GM12878 (cell line): ENCODE results near the gene SYCP2. TPM values are rescaled to one million over a fixed set of nuclear protein-coding genes. Genes with fewer than 3 reads are reported as not detected.
A peak's percentile ranks its signal among the peaks of the same experiment; 100 is the strongest.

Experiments
- ATAC-seq: fragments of 200-7000 bp; cut with Tn5 transposase; 3 replicates; pipeline ENCODE4 v1.9.1; 2020; ENCODE audit warnings: mild to moderate bottlenecking, moderate library complexity
- BruUV-seq: library from RNA; stranded (reverse); fragments of 400-500 nt; replicated peaks from 2 replicates; lab custom pipeline; 2021; lab: Mats Ljungman, UMichigan
- CTCF ChIA-PET: fragments of 300-600 bp; sonication (Branson Sonifier 250); formaldehyde crosslinking; extraction: SDS; loops from one replicate; lab custom pipeline; 2021; ENCODE audit warnings: inconsistent platforms; lab: Yijun Ruan, JAX
- POLR2A ChIA-PET: fragments of 350-600 bp; formaldehyde crosslinking; extraction: SDS; loops from one replicate; lab custom pipeline; 2021; ENCODE audit warnings: inconsistent platforms; lab: Charles Lee
- RAD21 ChIA-PET: fragments of 300-600 bp; sonication (Branson Sonifier 250); formaldehyde crosslinking; loops from one replicate; lab custom pipeline; 2023; ENCODE audit warnings: antibody characterized with exemption; ENCODE audit not compliant: unreplicated experiment; lab: Charles Lee
- SMC1A ChIA-PET: fragments of 300-600 bp; sonication (Branson Sonifier 250); formaldehyde crosslinking; loops from one replicate; lab custom pipeline; 2023; ENCODE audit not compliant: unreplicated experiment, uncharacterized antibody; lab: Charles Lee
- DNase-seq: peaks from one replicate; pipeline ENCODE4 v3.0.0-alpha.2; 2011; ENCODE audit warnings: low read depth, low spot score
- FAIRE-seq: peaks from 3 replicates; lab custom pipeline; 2011; peaks lifted over from hg19 to GRCh38; lab: Jason Lieb, UNC
- H2AFZ ChIP-seq: 2 replicates; pipeline ENCODE4 v1.6.0; 2011; ENCODE audit warnings: low read depth, low read length, control low read depth; ENCODE audit not compliant: control insufficient read depth
- H3K27ac ChIP-seq: 2 replicates; pipeline ENCODE4 v1.5.1; 2011; ENCODE audit warnings: control low read depth; ENCODE audit not compliant: control insufficient read depth, insufficient read depth
- H3K27me3 ChIP-seq, 2 experiments: replicated peaks in 1 of 2; 2 replicates each; pipeline versions ENCODE4 v1.6.0 to v1.6.1; 2011; ENCODE audit warnings: low read length in 1 of 2; ENCODE audit not compliant: control insufficient read depth in 2 of 2, insufficient read depth in 2 of 2
- H3K36me3 ChIP-seq, 2 experiments: 2 replicates each; pipeline ENCODE4 v1.5.1; 2011; ENCODE audit warnings: low read length in 1 of 2; ENCODE audit not compliant: control insufficient read depth in 2 of 2, insufficient read depth in 2 of 2
- H3K4me1 ChIP-seq: 2 replicates; pipeline ENCODE4 v1.6.1; 2011; ENCODE audit warnings: mild to moderate bottlenecking, low read length, moderate library complexity, mixed read lengths; ENCODE audit not compliant: control insufficient read depth, insufficient read depth
- H3K4me2 ChIP-seq: 2 replicates; pipeline ENCODE4 v1.6.0; 2011; ENCODE audit warnings: control low read depth; ENCODE audit not compliant: control insufficient read depth, insufficient read depth
- H3K4me3 ChIP-seq: fragments of 200-600 bp; sonication (generic); 2 replicates; pipeline ENCODE4 v1.5.1; 2016
- H3K79me2 ChIP-seq: 2 replicates; pipeline ENCODE4 v1.6.0; 2011; ENCODE audit warnings: low read length; ENCODE audit not compliant: control insufficient read depth, insufficient read depth
- H3K9ac ChIP-seq: 2 replicates; pipeline ENCODE4 v1.8.0; 2011; ENCODE audit warnings: low read length, control low read depth, mixed read lengths; ENCODE audit not compliant: control insufficient read depth, insufficient read depth
- H3K9me3 ChIP-seq: replicated peaks from 3 replicates; pipeline ENCODE4 v1.5.1; 2011; ENCODE audit warnings: mild to moderate bottlenecking, low read length; ENCODE audit not compliant: control insufficient read depth, insufficient read depth
- H4K20me1 ChIP-seq: 2 replicates; pipeline ENCODE4 v1.6.0; 2011; ENCODE audit not compliant: control insufficient read depth, insufficient read depth
- CBX5 ChIP-seq: sonication (generic); IDR thresholded peaks from 2 replicates; pipeline ENCODE4 v1.6.1; 2016; ENCODE audit warnings: low read depth, moderate library complexity, mild to moderate bottlenecking, inconsistent platforms
- CHD1 ChIP-seq: IDR thresholded peaks from 2 replicates; pipeline ENCODE4 v1.6.1; 2012; ENCODE audit warnings: low read depth, low read length, improper control_type of control experiment
- EP300 ChIP-seq, 2 experiments: fragments of 150-350 bp in 1 of 2; IDR thresholded peaks; 2 replicates each; pipeline ENCODE4 v1.6.1; 2011 to 2012; ENCODE audit warnings: low read depth in 2 of 2, low read length in 2 of 2, borderline replicate concordance in 1 of 2, improper control_type of control experiment in 1 of 2, inconsistent platforms in 1 of 2; ENCODE audit not compliant: control insufficient read depth in 1 of 2
- ETV6 ChIP-seq, 2 experiments: fragments of 450-650 bp in 1 of 2; IDR thresholded peaks in 1 of 2; conservative IDR thresholded peaks in 1 of 2; 2 replicates each; pipeline ENCODE4 v1.6.1; 2014; ENCODE audit warnings: antibody characterized with exemption in 1 of 2, borderline replicate concordance in 1 of 2, low read depth in 1 of 2, mild to moderate bottlenecking in 1 of 2, moderate library complexity in 1 of 2
- FOXM1 ChIP-seq: IDR thresholded peaks from 2 replicates; pipeline ENCODE4 v1.6.1; 2012; ENCODE audit warnings: low read depth, mild to moderate bottlenecking, inconsistent platforms, low read length, moderate library complexity
- HCFC1 ChIP-seq: fragments of 150-350 bp; IDR thresholded peaks from 2 replicates; pipeline ENCODE4 v1.6.1; 2014; ENCODE audit warnings: low read length
- HDAC2 ChIP-seq: fragments of 200-600 bp; sonication (generic); IDR thresholded peaks from 2 replicates; pipeline ENCODE4 v1.6.1; 2017
- IKZF2 ChIP-seq, 2 experiments: fragments of 450-650 bp; IDR thresholded peaks; 2 replicates each; pipeline ENCODE4 v1.6.1; 2017; ENCODE audit warnings: mild to moderate bottlenecking in 2 of 2, moderate library complexity in 2 of 2
- MEF2A ChIP-seq: IDR thresholded peaks from 2 replicates; pipeline ENCODE4 v1.6.1; 2011; ENCODE audit warnings: low read depth, mild to moderate bottlenecking, low read length, moderate library complexity; ENCODE audit not compliant: insufficient read depth
- MXI1 ChIP-seq: fragments of 150-350 bp; IDR thresholded peaks from 2 replicates; pipeline ENCODE4 v1.6.1; 2011; ENCODE audit warnings: low read depth, mild to moderate bottlenecking, inconsistent platforms, low read length, improper control_type of control experiment
- NBN ChIP-seq: fragments of 450-650 bp; IDR thresholded peaks from 2 replicates; pipeline ENCODE4 v1.6.1; 2016
- NFIC ChIP-seq: IDR thresholded peaks from 2 replicates; pipeline ENCODE4 v1.6.1; 2012; ENCODE audit warnings: low read depth, mild to moderate bottlenecking, inconsistent platforms, low read length, moderate library complexity
- RBBP5 ChIP-seq: fragments of 200-600 bp; sonication (generic); conservative IDR thresholded peaks from 2 replicates; pipeline ENCODE4 v1.6.1; 2016
- RCOR1 ChIP-seq: conservative IDR thresholded peaks from 2 replicates; pipeline ENCODE4 v1.6.1; 2012; ENCODE audit warnings: low read depth, low read length, improper control_type of control experiment
- SMC3 ChIP-seq: IDR thresholded peaks from 2 replicates; pipeline ENCODE4 v1.6.1; 2011; ENCODE audit warnings: low read length, improper control_type of control experiment, borderline replicate concordance
- STAT1 ChIP-seq: fragments of 450-650 bp; conservative IDR thresholded peaks from 2 replicates; pipeline ENCODE4 v1.6.1; 2014; ENCODE audit warnings: antibody characterized with exemption, mild to moderate bottlenecking
- USF1 ChIP-seq: IDR thresholded peaks from 2 replicates; pipeline ENCODE4 v1.6.1; 2011; ENCODE audit warnings: borderline replicate concordance, low read depth, mild to moderate bottlenecking, moderate library complexity, mixed read lengths, low read length; ENCODE audit not compliant: insufficient read depth; ENCODE audit errors: extremely low read length
- WGBS: methylation state at CpG from one replicate; pipeline ENCODE4 v1.1.6; 2016; ENCODE audit warnings: low lambda C conversion rate; ENCODE audit not compliant: insufficient replicate concordance, insufficient coverage; ENCODE audit errors: missing lambda C conversion rate; 5-methylcytosine and 5-hydroxymethylcytosine counted together
- in situ Hi-C: fragments of 300-500 bp; cut with MboI; formaldehyde crosslinking; loops from 9 replicates; pipeline ENCODE4 v1.14.3; 2018; ENCODE audit warnings: mixed read lengths
- intact Hi-C: fragments of 100-400 bp; cut with micrococcal nuclease; formaldehyde crosslinking; loops from one replicate; pipeline ENCODE4 v1.14.2; 2022; ENCODE audit not compliant: unreplicated experiment
- polyA plus RNA-seq, 11 experiments: library from polyadenylated mRNA; depleted of rRNA in 4 of 11; unstranded in 6 of 11; stranded (reverse) in 5 of 11; fragments of >200 nt; fragmentation: Nextera tagmentation in 4 of 11; fragmentation: Illumina TruSeq in 1 of 11; extraction: Ambion mirVana in 4 of 11; extraction: Trizol in 1 of 11; gene quantifications; 1 replicate in 1 of 11; 2 replicates in 10 of 11; pipeline versions ENCODE4 v1.2.1 to v1.2.3, GENCODE V29; 2011 to 2016; ENCODE audit warnings: inconsistent platforms in 2 of 11, missing spikeins in 2 of 11, low read depth in 1 of 11
- total RNA-seq, 4 experiments: library from RNA; depleted of rRNA in 3 of 4; stranded (reverse); fragments of >200 nt in 3 of 4; fragmentation: Illumina TruSeq in 1 of 4; extraction: Trizol in 1 of 4; gene quantifications; 2 replicates each; pipeline versions ENCODE4 v1.2.1 to v1.2.3, GENCODE V29; 2013 to 2021

The SYCP2 gene
- total and polyA plus RNA-seq, 10 of the 15 experiments (the other 5 are each of a cell fraction or from before 2014, with no cell fraction given): 0.01 to 0.18 (median 0.09) TPM; not detected in 2

- RAD21 ChIA-PET: interaction anchor here (1.8 kb wide), 1 partner anchor 10 kb away, joined by 4 read pairs; no protein-coding TSS in a partner anchor
- SMC1A ChIA-PET: interaction anchor here (0.9 to 1.4 kb wide), 2 partner anchors 11 kb away, joined by 3 read pairs; no protein-coding TSS in a partner anchor
These were observed 5.2 kb upstream of the SYCP2 start for GRCh38 chr20:59938696-59939051.

GRCh38 chr20:59938221-59938620, 4.8 kb upstream of the SYCP2 start:
- no TSS peak for BruUV-seq
- no peak for DNase-seq
- H3K27ac ChIP-seq: no peak overlapping the region
- intact Hi-C loops: no loop called here
- H3K4me2 ChIP-seq: peak overlapping the region; percentile 81
- no peaks in the 10 kb centered on the region for H3K9me3 ChIP-seq
- H3K4me3 ChIP-seq: peak overlapping the region; percentile 99; the same call in 1 of the 2 replicates
- 92% methylated on average over 4 of the region's 4 CpGs for WGBS
- H2AFZ ChIP-seq: no peak overlapping the region
- no peak for FAIRE-seq
- no peaks in the 10 kb centered on the region for H4K20me1 ChIP-seq
- in situ Hi-C loops: no loop called here
- H3K27me3 ChIP-seq: no peaks in the 10 kb centered on the region
- H3K79me2 ChIP-seq: peaks cover 14% of the 10 kb centered on the region
- no peak overlapping the region; the same call in 1 of the 2 replicates for H3K9ac ChIP-seq
- H3K36me3 ChIP-seq: no peaks in the 10 kb centered on the region; a peak in 1 of 4 replicates
- CTCF ChIA-PET: interaction anchor here (1.7 to 9.5 kb wide), 2 partner anchors 12 to 14 kb away, joined by 4 to 173 read pairs; no protein-coding TSS in a partner anchor
- SMC1A ChIA-PET: interaction anchor here (0.9 to 1.4 kb wide), 2 partner anchors 11 to 12 kb away, joined by 3 read pairs; no protein-coding TSS in a partner anchor
- peaks cover 10% of the 10 kb centered on the region for H3K4me1 ChIP-seq
- no peak for ATAC-seq
- POLR2A ChIA-PET: no interaction called here
- RAD21 ChIA-PET: interaction anchor here (1.8 kb wide), 1 partner anchor 10 kb away, joined by 4 read pairs; no protein-coding TSS in a partner anchor
- TF ChIP-seq SMC3 (no peak), MEF2A (no peak), CBX5 (no peak), MXI1 (no peak), CHD1 (no peak), ETV6 (conservative IDR thresholded peaks at IDR 0.05 in 1 of 2, IDR thresholded peaks at IDR 0.05 in 1 of 2; ENCODE audit: borderline replicate concordance in 1 of 2, low read depth in 1 of 2) (no peak), NFIC (no peak), FOXM1 (no peak), EP300 (IDR thresholded peaks at IDR 0.05; ENCODE audit: borderline replicate concordance in 1 of 2, control insufficient read depth in 1 of 2, low read depth in 2 of 2, low read length in 2 of 2) (no peak), HCFC1 (no peak), STAT1 (no peak), IKZF2 (IDR thresholded peaks at IDR 0.05) (no peak), NBN (no peak)

More at GRCh38 chr20:59938696-59939051, 5.2 kb upstream of the SYCP2 start:
- H4K20me1 ChIP-seq: no peaks in the 10 kb centered on the region
- BruUV-seq: no TSS peak
- in situ Hi-C loops: no loop called here
- ChIA-PET POLR2A (no interaction called here), CTCF (interaction anchor here (1.5 to 9.5 kb wide), 2 partner anchors 11 to 16 kb away, joined by 4 to 173 read pairs; no protein-coding TSS in a partner anchor)
- peak overlapping the region; percentile 99; the same call in 1 of the 2 replicates for H3K4me3 ChIP-seq
- no peaks in the 10 kb centered on the region for H3K27me3 ChIP-seq
- DNase-seq: no peak
- no peak for ATAC-seq
- H2AFZ ChIP-seq: no peak overlapping the region
- no peaks in the 10 kb centered on the region; a peak in 1 of 4 replicates for H3K36me3 ChIP-seq
- intact Hi-C loops: no loop called here
- H3K4me2 ChIP-seq: peak overlapping the region; percentile 81
- no peak overlapping the region for H3K27ac ChIP-seq
- 91% methylated on average over 7 of the region's 7 CpGs for WGBS
- TF ChIP-seq USF1: no peak
- no peak for TF ChIP-seq HDAC2
- no peak for TF ChIP-seq SMC3
- no peak for TF ChIP-seq RBBP5
- no peak for TF ChIP-seq RCOR1
- no peaks in the 10 kb centered on the region for H3K9me3 ChIP-seq
- peaks cover 14% of the 10 kb centered on the region for H3K79me2 ChIP-seq
- FAIRE-seq: no peak
- H3K4me1 ChIP-seq: peaks cover 10% of the 10 kb centered on the region
- H3K9ac ChIP-seq: no peak overlapping the region
